Bronchial epithelial cell (primary cell): ENCODE measurements around the gene PSMB7. TPM values are rescaled to one million over a fixed set of nuclear protein-coding genes. Genes with fewer than 3 reads are reported as not detected.

Source experiments
- DNase-seq: peaks from one replicate; pipeline ENCODE4 v3.0.0-alpha.2; 2010; ENCODE audit warnings: low read depth
- FAIRE-seq: peaks from 2 replicates; lab custom pipeline; 2011; peaks lifted over from hg19 to GRCh38; lab: Jason Lieb, UNC
- H3K27me3 ChIP-seq: 2 replicates; pipeline ENCODE4 v1.5.1; 2011; ENCODE audit warnings: low read length; ENCODE audit not compliant: control insufficient read depth, insufficient read depth
- H3K36me3 ChIP-seq: 2 replicates; pipeline ENCODE4 v1.5.1; 2011; ENCODE audit warnings: low read length; ENCODE audit not compliant: control insufficient read depth, insufficient read depth
- H3K4me3 ChIP-seq: 2 replicates; pipeline ENCODE4 v1.5.1; 2011; ENCODE audit warnings: mild to moderate bottlenecking, low read depth, low read length, control low read depth
- total RNA-seq: library from RNA; depleted of rRNA; stranded (reverse); fragments of >200 nt; gene quantifications from 2 replicates; pipeline ENCODE4 v1.2.1, GENCODE V29; 2014
- TF ChIP-seq, protein P1 (sequence below): IDR thresholded peaks from 2 replicates; pipeline ENCODE4 v1.5.1; 2011; ENCODE audit warnings: mild to moderate bottlenecking, moderate library complexity, low read length, control low read depth, inconsistent platforms; ENCODE audit not compliant: insufficient read depth, severe bottlenecking

PSMB7 gene
- total RNA-seq, 1 donor from 2014 or later = 335 TPM

DNA sequence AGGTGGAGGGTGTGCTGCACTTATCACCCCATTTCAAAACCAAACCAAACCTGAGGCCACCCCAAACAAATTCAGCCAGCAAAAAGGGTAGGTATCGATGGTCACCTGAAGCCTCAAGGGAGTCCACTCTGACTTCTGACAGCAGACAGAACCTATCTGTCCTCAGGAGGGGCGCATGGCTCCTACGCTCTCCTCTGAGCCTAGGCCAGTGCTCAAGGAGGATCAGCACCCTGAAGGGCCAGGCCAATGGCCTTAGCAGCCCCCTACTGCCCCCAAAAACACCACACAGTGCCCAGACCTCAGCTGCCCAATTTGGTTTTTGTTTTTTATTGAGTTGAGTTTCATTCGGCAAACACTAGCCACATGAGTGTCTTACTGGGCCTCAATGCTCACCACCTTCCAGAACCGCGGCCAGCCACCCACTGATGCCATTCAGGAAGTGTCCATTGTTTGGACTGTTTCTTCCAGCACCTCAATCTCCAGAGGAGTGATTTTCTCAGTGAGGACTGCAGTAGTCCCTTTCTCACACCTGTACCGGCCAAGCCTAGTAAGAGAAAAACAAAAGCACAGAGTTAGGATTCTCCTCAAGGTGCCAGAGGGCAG, 62.0 kb downstream of the PSMB7 start:
- TF ChIP-seq, protein P1, sequence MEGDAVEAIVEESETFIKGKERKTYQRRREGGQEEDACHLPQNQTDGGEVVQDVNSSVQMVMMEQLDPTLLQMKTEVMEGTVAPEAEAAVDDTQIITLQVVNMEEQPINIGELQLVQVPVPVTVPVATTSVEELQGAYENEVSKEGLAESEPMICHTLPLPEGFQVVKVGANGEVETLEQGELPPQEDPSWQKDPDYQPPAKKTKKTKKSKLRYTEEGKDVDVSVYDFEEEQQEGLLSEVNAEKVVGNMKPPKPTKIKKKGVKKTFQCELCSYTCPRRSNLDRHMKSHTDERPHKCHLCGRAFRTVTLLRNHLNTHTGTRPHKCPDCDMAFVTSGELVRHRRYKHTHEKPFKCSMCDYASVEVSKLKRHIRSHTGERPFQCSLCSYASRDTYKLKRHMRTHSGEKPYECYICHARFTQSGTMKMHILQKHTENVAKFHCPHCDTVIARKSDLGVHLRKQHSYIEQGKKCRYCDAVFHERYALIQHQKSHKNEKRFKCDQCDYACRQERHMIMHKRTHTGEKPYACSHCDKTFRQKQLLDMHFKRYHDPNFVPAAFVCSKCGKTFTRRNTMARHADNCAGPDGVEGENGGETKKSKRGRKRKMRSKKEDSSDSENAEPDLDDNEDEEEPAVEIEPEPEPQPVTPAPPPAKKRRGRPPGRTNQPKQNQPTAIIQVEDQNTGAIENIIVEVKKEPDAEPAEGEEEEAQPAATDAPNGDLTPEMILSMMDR = no peak
- FAIRE-seq (peak; percentile 75), DNase-seq (no peak)
- no peaks in the 10 kb centered on the region for H3K27me3 ChIP-seq
- peaks cover 37% of the 10 kb centered on the region for H3K36me3 ChIP-seq
- H3K4me3 ChIP-seq = no peak overlapping the region

DNA sequence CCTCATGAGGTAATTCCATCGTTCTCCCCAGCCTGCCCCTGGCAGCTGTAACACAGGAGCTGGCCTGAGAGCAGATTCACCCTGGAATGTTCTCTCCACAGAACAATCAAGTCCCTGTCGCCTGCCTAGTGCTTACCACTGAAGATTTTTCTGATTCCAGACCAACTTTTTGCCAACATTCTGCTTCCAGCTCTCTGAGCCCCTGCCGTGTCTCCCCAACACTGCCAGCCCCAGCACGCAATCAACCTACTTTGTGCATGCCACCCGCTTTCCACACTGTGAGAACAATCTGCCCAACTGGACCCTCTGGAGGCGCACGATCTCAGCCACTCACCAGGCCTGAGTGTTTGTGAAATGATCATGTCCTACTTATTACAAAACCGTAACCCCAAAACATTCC, 62.6 kb downstream of the PSMB7 start:
- TF ChIP-seq, protein P1 = no peak
- no peak for DNase-seq
- no peak for FAIRE-seq
- H3K36me3 ChIP-seq = peaks cover 37% of the 10 kb centered on the region
- H3K4me3 ChIP-seq = no peak overlapping the region
- no peaks in the 10 kb centered on the region for H3K27me3 ChIP-seq

DNA sequence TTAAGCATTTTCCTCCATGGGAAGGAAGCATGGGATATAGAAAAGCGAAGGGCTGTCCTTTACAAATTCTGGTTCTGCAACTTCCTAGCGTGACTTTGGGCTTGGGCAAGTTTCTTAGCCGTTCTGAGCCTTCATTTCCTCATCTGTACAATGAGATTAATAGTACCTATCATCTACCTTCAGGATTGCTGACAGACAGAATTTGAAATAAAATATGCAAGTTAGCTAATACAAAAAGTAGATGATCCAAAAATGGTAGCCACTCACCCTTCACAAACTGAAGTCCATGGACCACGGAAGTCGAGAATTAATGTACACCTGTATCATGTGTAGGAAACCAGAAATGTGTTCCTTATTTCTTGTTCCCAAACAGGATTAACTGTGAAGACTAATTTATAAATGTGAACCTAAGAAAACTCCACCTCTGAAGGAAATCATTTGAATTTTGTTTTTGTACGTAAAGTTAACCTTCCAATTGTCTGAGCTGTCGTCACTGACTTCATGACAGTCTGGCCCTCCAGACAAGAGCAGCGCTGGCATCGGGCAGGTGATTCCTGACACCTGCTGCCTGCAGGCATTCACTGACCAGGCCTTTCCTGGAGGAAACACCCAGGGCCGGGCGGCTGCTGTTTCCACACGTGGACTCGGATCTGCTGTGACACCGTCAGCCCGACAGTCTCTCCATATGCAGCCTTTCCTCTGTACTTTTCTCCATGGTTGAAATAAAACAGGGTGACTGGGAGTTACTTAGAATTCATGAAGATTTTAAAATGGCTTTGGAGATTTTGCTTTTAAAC, 63.4 kb downstream of the PSMB7 start:
- no peak overlapping the region for H3K4me3 ChIP-seq
- DNase-seq (no peak), FAIRE-seq (peak; percentile 60)
- peaks cover 37% of the 10 kb centered on the region for H3K36me3 ChIP-seq
- TF ChIP-seq, protein P1 = no peak
- H3K27me3 ChIP-seq = no peaks in the 10 kb centered on the region

DNA sequence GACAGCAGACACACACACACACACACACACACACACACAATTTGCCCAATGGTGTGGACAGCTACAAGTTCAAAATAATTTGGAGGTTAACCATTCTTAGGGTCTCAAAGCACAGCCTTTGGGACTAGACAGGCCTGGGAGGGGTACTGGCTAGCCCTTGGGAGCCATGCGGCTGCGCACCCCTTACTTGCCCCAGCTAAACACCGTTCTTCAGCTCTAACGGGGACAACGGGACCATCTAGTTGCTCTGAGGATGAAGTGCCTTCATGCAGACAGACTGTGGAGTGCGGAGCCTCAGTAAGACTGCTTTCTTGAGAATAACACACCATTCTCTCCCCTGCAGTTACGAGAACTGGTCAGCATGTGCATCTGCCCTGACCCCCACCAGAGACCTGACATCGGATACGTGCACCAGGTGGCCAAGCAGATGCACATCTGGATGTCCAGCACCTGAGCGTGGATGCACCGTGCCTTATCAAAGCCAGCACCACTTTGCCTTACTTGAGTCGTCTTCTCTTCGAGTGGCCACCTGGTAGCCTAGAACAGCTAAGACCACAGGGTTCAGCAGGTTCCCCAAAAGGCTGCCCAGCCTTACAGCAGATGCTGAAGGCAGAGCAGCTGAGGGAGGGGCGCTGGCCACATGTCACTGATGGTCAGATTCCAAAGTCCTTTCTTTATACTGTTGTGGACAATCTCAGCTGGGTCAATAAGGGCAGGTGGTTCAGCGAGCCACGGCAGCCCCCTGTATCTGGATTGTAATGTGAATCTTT, 64.6 kb downstream of the PSMB7 start:
- H3K4me3 ChIP-seq = no peak overlapping the region
- no peaks in the 10 kb centered on the region for H3K27me3 ChIP-seq
- DNase-seq (no peak), FAIRE-seq (no peak)
- peaks cover 32% of the 10 kb centered on the region for H3K36me3 ChIP-seq
- TF ChIP-seq, protein P1 = no peak

DNA sequence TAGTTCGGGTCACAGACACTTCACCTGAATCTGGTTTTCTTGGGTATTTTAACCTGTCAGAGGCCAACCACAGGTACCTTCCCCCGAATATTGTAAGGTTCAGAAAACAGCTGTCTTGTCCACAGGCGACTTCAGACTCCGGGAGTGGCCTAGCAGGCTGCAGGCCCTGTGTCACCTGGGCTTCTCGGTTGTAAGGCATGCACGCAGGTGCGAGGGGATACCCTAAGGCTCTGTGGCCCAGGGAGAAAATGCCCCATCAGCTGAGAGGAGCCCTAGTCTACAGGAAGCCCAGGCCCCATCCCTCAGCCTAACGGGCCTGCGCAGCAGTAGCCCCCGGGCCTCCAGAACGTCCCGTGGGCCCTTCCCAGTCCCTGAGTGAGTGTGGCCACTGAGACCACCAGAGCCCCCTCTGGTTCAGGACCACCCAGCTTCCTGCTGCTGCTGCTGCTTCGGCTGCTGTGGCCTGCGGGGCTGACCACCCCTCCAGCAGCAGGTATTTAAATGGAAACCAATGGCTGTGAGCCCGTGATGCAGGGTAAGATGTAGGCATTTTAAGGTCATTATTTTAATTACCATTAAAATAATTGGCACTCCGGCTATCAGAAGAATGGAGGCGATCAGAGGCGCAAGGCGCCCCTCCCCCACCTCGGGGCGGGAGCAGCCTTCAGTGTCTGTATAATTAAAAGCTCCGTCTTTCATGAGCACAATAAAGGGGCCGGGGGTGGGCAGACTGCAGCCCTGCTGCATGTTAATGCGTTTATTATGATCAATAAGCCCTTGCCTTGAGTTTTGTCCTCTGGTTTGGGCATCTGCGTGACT, 65.4 kb downstream of the PSMB7 start:
- DNase-seq (no peak), FAIRE-seq (no peak)
- Histone ChIP-seq H3K36me3 (peaks cover 27% of the 10 kb centered on the region), H3K27me3 (no peaks in the 10 kb centered on the region), H3K4me3 (no peak overlapping the region)
- TF ChIP-seq, protein P1 = no peak
